ENCODE measurements around the gene ASTL. TPM values are rescaled to one million over a fixed set of nuclear protein-coding genes. Genes with fewer than 3 reads are reported as not detected.
"Not testable (repeated sequence)": the region's sequence is repeated elsewhere in the genome, so short reads cannot be mapped to it uniquely, and the experiment has no call there.

The ASTL gene
- total RNA-seq, 4 donors from 2014 or later = 0.84 to 3.3 TPM; not detected in 2

GRCh38 chr2:96169868-96170507 is 31.7 kb upstream of the ASTL start:
- DNase-seq (ENCODE audit: low spot score) (no peak), ATAC-seq (ENCODE audit: low FRiP score) (no peak)
- TF ChIP-seq CTCF (IDR thresholded peaks at IDR 0.05) = no peak

- ATAC-seq (ENCODE audit: low FRiP score) (no peak), DNase-seq (ENCODE audit: low spot score) (no peak)
- TF ChIP-seq CTCF (IDR thresholded peaks at IDR 0.05) = no peak
Observed at GRCh38 chr2:96167407-96168013, 29.2 kb upstream of the ASTL start.

- TF ChIP-seq CTCF (IDR thresholded peaks at IDR 0.05) = no peak
- DNase-seq (ENCODE audit: low spot score) (no peak), ATAC-seq (ENCODE audit: low FRiP score) (no peak)
Observed at GRCh38 chr2:96164459-96165184, 26.3 kb upstream of the ASTL start.

GRCh38 chr2:96163768-96164429 is 25.6 kb upstream of the ASTL start:
- DNase-seq (ENCODE audit: low spot score) = no peak
- TF ChIP-seq CTCF (IDR thresholded peaks at IDR 0.05) = no peak
- ATAC-seq (ENCODE audit: low FRiP score) = no peak

- ATAC-seq (ENCODE audit: low FRiP score) (no peak), DNase-seq (ENCODE audit: low spot score) (no peak)
- no peak for TF ChIP-seq CTCF (IDR thresholded peaks at IDR 0.05)
Observed at GRCh38 chr2:96163415-96163767, 25.1 kb upstream of the ASTL start.

- TF ChIP-seq CTCF (IDR thresholded peaks at IDR 0.05) = no peak
- no peak for DNase-seq (ENCODE audit: low spot score)
- ATAC-seq (ENCODE audit: low FRiP score) = no peak
Observed at GRCh38 chr2:96161898-96162297, 23.6 kb upstream of the ASTL start.

GRCh38 chr2:96160366-96160765 is 22.1 kb upstream of the ASTL start:
- DNase-seq (ENCODE audit: low spot score); ATAC-seq (ENCODE audit: low FRiP score): not testable (repeated sequence)
